Frontal cortex (tissue), 4 donors: Measurements from ENCODE around the gene ORC1. TPM values are rescaled to one million over a fixed set of nuclear protein-coding genes. Genes with fewer than 3 reads are reported as not detected.

ENCODE experiments used
- DNase-seq, 2 donors: peaks; one replicate each; pipeline ENCODE4 v3.0.0; 2012; ENCODE audit warnings: low spot score in 2 of 2
- FAIRE-seq: peaks from 2 replicates; lab custom pipeline; 2012; peaks lifted over from hg19 to GRCh38; lab: Jason Lieb, UNC
- total RNA-seq: library from RNA; depleted of rRNA; stranded (reverse); fragments of >200 nt; gene quantifications from one replicate; pipeline ENCODE4 v1.2.3, GENCODE V29; 2014
- donor health status: control.
- donor health status: control.
- donor health status: control.

Gene ORC1
- total RNA-seq: 1.2 TPM

GRCh38 chr1:52404116-52404974 is at the start of gene ORC1, which contains the start of gene PRPF38A:
Gene ORC1 (minus strand): TSS chr1:52404423. CDS start chr1:52402223, 2,200 bp downstream.
Gene PRPF38A (plus strand): TSS chr1:52404602. CDS start chr1:52404750, 148 bp downstream.
- FAIRE-seq: peak; percentile 70

GRCh38 chr1:52444463-52444862 is 40.2 kb upstream of the ORC1 start:
- DNase-seq (no peak), FAIRE-seq (no peak)

More at GRCh38 chr1:52404116-52404974, at the start of gene ORC1, which contains the start of gene PRPF38A:
- peak; percentile 80 to 96 for DNase-seq

DNA sequence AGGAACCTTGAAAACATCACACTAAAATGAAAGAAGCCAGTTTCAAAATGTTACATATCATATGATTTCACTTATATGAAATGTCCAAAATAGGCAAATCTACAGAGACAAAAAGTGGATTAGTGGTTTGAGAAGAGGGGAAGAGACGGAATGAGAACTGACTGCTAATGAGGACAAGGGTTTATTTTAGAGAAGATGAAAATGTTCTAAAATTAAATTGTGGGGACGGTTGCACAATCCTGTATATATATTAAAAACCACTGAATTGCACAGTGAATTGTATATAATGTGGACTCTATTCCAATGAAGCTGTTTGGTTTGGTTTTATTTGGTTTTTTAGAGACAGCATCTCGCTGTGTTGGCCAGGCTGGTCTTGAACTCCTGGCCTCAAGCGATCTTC is 35.8 kb upstream of the ORC1 start:
- DNase-seq (no peak), FAIRE-seq (no peak)

- no peak for FAIRE-seq
- no peak for DNase-seq
Observed at GRCh38 chr1:52436817-52437216, 32.6 kb upstream of the ORC1 start.

GRCh38 chr1:52435650-52436049 is 31.4 kb upstream of the ORC1 start:
- FAIRE-seq: no peak

DNA sequence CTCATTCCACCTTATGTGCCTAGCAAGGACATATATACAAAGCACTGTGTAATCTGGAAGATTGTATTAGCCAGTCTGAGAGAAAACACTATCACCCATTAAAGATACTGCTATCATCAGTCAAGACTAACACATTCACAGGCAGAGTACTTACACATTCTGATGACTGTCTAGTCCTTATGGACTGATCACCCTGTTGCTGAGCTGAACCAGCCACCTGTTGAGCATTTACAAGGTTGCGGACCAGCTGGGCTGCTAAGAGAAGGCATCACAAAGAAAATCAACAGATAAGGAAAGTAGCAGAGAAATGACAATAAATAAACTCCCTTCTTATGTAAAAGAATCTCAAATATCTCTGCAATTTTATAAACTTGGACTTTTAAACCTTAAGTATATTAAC is 31.0 kb upstream of the ORC1 start:
- FAIRE-seq (no peak), DNase-seq (no peak)

More at GRCh38 chr1:52435650-52436049, 31.4 kb upstream of the ORC1 start:
- no peak for DNase-seq

- no peak for FAIRE-seq
- no peak for DNase-seq
Observed at GRCh38 chr1:52432807-52433206, 28.6 kb upstream of the ORC1 start.

DNA sequence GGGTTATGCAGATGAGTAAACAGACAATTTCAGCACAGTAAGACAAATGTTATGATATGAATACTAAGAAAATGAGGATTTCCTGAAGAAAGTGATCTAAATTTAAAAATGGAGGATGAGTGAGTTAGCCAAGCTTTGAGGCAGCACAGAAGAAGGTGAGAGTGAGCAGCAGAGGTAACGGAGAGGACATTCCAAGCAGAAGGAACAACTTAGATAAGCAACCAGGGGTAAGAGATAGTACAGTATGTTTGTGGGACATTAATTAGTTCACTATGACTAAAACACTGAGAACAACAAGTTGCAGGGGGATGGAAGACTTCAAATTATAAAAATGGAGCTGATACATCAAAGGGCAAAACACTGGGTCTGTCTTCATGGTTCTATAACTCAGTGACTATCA is 22.9 kb upstream of the ORC1 start:
- FAIRE-seq (no peak), DNase-seq (no peak)

- FAIRE-seq: no peak
- DNase-seq: no peak
Observed at GRCh38 chr1:52426371-52426770, 22.1 kb upstream of the ORC1 start.

GRCh38 chr1:52424813-52425212 is 20.6 kb upstream of the ORC1 start:
- FAIRE-seq (no peak), DNase-seq (no peak)

- no peak for FAIRE-seq
- DNase-seq: no peak
Observed at GRCh38 chr1:52424231-52424636, 20.0 kb upstream of the ORC1 start.

DNA sequence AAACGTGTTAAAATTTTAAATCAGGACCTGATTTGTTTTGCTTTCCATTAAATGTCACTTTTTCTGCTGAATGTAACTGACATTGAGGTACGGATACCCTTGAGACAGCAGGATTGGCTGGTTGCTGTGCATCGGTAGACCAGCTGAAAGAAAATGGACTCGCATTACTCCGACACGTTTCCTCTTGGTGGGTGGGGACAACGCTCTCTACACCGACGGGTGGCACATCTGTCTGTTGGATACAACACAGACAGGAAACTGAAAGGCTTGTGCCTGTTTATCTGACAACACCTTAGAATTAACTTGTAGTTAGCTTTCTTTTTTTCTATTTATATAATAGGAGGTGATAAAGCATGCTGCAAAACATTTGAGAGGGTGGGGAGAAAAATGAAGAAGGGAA is 19.5 kb upstream of the ORC1 start:
- no peak for FAIRE-seq
- DNase-seq: no peak

- DNase-seq: no peak
- no peak for FAIRE-seq
Observed at GRCh38 chr1:52423055-52423454, 18.8 kb upstream of the ORC1 start.

- DNase-seq (no peak), FAIRE-seq (no peak)
Observed at GRCh38 chr1:52420713-52421112, 16.5 kb upstream of the ORC1 start.

DNA sequence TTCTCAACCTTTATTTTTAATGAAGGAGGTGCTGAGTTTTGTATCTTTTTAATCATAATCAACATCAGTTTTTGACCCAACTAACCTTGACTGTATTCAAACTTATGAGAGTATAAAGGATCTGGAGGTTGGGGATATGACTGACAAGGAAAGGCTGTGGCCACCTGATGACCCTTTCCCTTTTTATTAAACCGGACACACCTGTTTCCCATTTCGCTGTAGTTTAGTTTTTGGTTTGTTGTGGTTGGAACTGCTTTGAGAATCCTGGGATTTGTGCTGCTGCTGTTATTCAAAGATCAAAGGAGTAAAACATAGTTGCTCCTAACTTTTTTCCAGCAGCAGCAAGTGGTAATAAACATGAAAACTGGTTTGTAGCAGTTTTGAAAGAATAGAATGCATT is 12.6 kb upstream of the ORC1 start:
- no peak for FAIRE-seq
- DNase-seq: no peak

DNA sequence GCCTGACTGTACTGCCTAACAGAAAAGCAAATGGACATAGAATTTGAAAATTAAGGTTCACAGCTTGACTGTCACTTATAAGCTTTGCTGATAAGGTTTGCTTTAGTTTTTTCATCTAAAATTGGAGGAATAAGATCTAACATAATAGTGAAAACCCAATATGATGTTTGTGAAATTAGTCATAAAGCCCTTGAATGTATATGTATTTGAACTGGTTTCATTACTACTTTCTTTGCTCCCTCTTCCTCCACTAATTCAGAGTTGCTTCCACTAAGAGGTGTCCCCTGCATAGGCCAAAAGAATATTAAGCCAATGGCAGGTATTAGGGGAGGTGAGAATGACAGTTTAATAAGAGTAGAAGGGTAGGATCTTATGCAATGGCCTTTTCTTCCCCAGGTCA is 10.7 kb upstream of the ORC1 start:
- FAIRE-seq: no peak
- no peak for DNase-seq

DNA sequence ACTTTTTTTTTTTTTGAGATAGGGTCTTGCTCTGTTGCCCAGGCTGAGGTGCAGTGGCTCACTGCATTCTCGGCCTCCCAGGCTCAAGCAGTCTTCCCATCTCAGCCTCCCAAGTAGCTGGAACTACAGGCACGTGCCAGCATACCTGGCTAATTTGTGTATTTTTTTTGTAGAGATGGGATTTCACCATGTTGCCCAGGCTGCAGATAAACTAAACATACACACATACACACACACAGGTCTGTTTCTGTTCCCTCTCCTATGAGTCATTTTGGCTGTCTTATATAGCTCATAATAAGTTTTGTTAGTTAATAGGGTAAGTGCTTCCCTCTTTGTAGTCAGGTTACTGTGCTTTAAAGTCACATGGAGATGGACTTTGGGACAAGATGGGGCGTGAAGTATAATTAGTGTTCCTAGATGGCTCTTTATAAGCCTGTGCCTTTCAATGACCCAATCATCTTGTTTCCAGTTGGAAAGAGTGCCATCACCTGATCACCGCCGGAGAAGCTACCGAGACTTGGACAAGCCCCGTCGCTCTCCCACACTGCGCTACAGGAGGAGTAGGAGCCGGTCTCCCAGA is 9.3 kb upstream of the ORC1 start:
- no peak for DNase-seq
- no peak for FAIRE-seq

- peak in 1 of 2 donors; percentile 34 for DNase-seq
- no peak for FAIRE-seq
Observed at GRCh38 chr1:52404975-52405338, 734 bp upstream of the ORC1 start.

GRCh38 chr1:52403566-52404115 is 582 bp downstream of the ORC1 start:
- FAIRE-seq (no peak), DNase-seq (peak in 1 of 2 donors; percentile 12)

DNA sequence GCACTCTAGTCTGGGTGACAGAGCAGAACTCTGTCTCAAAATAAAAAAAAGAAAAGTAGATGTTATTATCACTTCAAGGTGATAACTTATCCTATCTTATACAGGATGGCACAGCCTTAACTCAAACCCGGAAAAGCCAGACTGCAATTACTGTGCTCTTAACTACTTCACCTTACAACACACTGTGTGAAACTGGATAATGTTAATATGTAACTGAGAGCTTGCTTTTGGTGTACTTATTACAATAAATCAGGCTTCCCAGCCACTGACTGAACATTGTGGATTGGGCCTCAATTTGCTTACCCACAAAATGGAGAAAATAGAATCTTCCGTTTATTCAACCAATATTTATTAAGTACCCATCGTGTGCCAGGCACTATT is 1.4 kb downstream of the ORC1 start:
- DNase-seq (no peak), FAIRE-seq (no peak)

DNA sequence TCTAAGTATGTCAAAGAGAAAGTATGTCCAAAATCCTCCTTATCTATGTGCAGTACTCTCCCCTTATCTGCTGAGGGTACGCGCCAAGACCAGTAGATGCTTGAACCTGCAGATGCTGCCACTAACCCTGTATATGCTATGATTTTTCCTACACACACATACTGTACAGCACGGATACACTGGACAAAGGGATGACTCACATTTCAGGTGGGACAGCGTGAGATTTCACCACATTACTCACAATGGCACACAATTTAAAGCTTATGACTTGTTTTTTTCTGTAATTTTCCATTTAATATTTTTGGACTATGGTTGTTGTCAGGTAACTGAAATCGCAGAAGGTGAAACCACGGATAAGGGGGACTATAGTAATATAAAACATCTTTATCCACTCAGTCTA is 4.1 kb downstream of the ORC1 start:
- no peak for DNase-seq
- FAIRE-seq: no peak
